MM.1S (cell line): Measurements from ENCODE around the gene PAFAH1B2.

ENCODE experiments used
- CTCF ChIP-seq: fragments of 300-600 bp; sonication (generic); IDR thresholded peaks from 2 replicates; pipeline ENCODE4 v1.5.1; 2016; ENCODE audit warnings: antibody characterized with exemption, low read length, mixed read lengths
- EZH2 ChIP-seq: fragments of 300-600 bp; sonication (generic); optimal IDR thresholded peaks from 2 replicates; pipeline ENCODE3; 2017; ENCODE audit warnings: low read depth, mild to moderate bottlenecking, antibody characterized with exemption, low read length, mixed read lengths

GRCh38 chr11:117200813-117201657 lies 56.9 kb downstream of the PAFAH1B2 start:
- TF ChIP-seq CTCF (no peak), EZH2 (no peak)
